ENCODE data around the gene ACTN1.

The ACTN1 gene

GRCh38 chr14:68960123-68960522 is 19.0 kb downstream of the ACTN1 start:
- CTCF ChIA-PET: interaction anchor here (1.2 kb wide), 1 partner anchor 49 kb away, joined by 3 read pairs; no protein-coding TSS in a partner anchor
- DNase-seq (ENCODE audit: extremely low spot score): no peak
- TF ChIP-seq HDGF (IDR thresholded peaks at IDR 0.05; ENCODE audit: borderline replicate concordance) (no peak), SUZ12 (IDR thresholded peaks at IDR 0.05) (no peak), CTBP1 (IDR thresholded peaks at IDR 0.05; ENCODE audit: borderline replicate concordance) (no peak), L3MBTL2 (conservative IDR thresholded peaks at IDR 0.05) (no peak)
- POLR2A ChIA-PET: no interaction called here

GRCh38 chr14:68959035-68959434 is 20.1 kb downstream of the ACTN1 start:
- POLR2A ChIA-PET: no interaction called here
- CTCF ChIA-PET: interaction anchor here (0.7 kb wide), 1 partner anchor 33 kb away, joined by 4 read pairs; no protein-coding TSS in a partner anchor
- TF ChIP-seq SUZ12 (IDR thresholded peaks at IDR 0.05): no peak
- TF ChIP-seq PKNOX1 (IDR thresholded peaks at IDR 0.05): no peak
- no peak for TF ChIP-seq HDGF (IDR thresholded peaks at IDR 0.05; ENCODE audit: borderline replicate concordance)
- TF ChIP-seq BHLHE40 (IDR thresholded peaks at IDR 0.05; ENCODE audit: borderline replicate concordance): no peak
- no peak for TF ChIP-seq FOXA1 (IDR thresholded peaks at IDR 0.05)
- TF ChIP-seq SP1 (IDR thresholded peaks at IDR 0.05): no peak
- TF ChIP-seq FOXK2 (IDR thresholded peaks at IDR 0.05): no peak
- TF ChIP-seq L3MBTL2 (conservative IDR thresholded peaks at IDR 0.05): no peak
- no peak for TF ChIP-seq CTBP1 (IDR thresholded peaks at IDR 0.05; ENCODE audit: borderline replicate concordance)
- no peak for TF ChIP-seq LEF1 (IDR thresholded peaks at IDR 0.05; ENCODE audit: borderline replicate concordance)
- no peak for TF ChIP-seq TARDBP (IDR thresholded peaks at IDR 0.05)
- no peak for TF ChIP-seq FOXM1 (IDR thresholded peaks at IDR 0.05; ENCODE audit: borderline replicate concordance)
- DNase-seq (ENCODE audit: extremely low spot score): no peak

- no peak for DNase-seq (ENCODE audit: extremely low spot score)
- CTCF ChIA-PET: no interaction called here
- no peak for TF ChIP-seq SP1 (IDR thresholded peaks at IDR 0.05)
- no peak for TF ChIP-seq FOXM1 (IDR thresholded peaks at IDR 0.05; ENCODE audit: borderline replicate concordance)
- TF ChIP-seq FOXA1 (IDR thresholded peaks at IDR 0.05): no peak
- no peak for TF ChIP-seq BHLHE40 (IDR thresholded peaks at IDR 0.05; ENCODE audit: borderline replicate concordance)
- no peak for TF ChIP-seq ARNT (IDR thresholded peaks at IDR 0.05)
- TF ChIP-seq SUZ12 (IDR thresholded peaks at IDR 0.05): no peak
- no peak for TF ChIP-seq PKNOX1 (IDR thresholded peaks at IDR 0.05)
- no peak for TF ChIP-seq CTBP1 (IDR thresholded peaks at IDR 0.05; ENCODE audit: borderline replicate concordance)
- TF ChIP-seq HDGF (IDR thresholded peaks at IDR 0.05; ENCODE audit: borderline replicate concordance): no peak
- TF ChIP-seq ELF4 (IDR thresholded peaks at IDR 0.05): no peak
- TF ChIP-seq L3MBTL2 (conservative IDR thresholded peaks at IDR 0.05): no peak
- no peak for TF ChIP-seq LEF1 (IDR thresholded peaks at IDR 0.05; ENCODE audit: borderline replicate concordance)
- TF ChIP-seq NFRKB (IDR thresholded peaks at IDR 0.05): no peak
- POLR2A ChIA-PET: no interaction called here
Measured at GRCh38 chr14:68958553-68958952, 20.5 kb downstream of the ACTN1 start.

- ChIA-PET CTCF (interaction anchor here (1.2 kb wide), 1 partner anchor 46 kb away, joined by 3 read pairs; no protein-coding TSS in a partner anchor), POLR2A (no interaction called here)
- no peak for DNase-seq (ENCODE audit: extremely low spot score)
- no peak for TF ChIP-seq NFRKB (IDR thresholded peaks at IDR 0.05)
Measured at GRCh38 chr14:68957775-68958174, 21.3 kb downstream of the ACTN1 start.

- TF ChIP-seq ELF4 (IDR thresholded peaks at IDR 0.05): no peak
- TF ChIP-seq FOXA1 (IDR thresholded peaks at IDR 0.05): no peak
- no peak for TF ChIP-seq TARDBP (IDR thresholded peaks at IDR 0.05)
- TF ChIP-seq BHLHE40 (IDR thresholded peaks at IDR 0.05; ENCODE audit: borderline replicate concordance): no peak
- no peak for TF ChIP-seq SP1 (IDR thresholded peaks at IDR 0.05)
- TF ChIP-seq ZNF384 (IDR thresholded peaks at IDR 0.05): no peak
- no peak for TF ChIP-seq SUZ12 (IDR thresholded peaks at IDR 0.05)
- TF ChIP-seq NFRKB (IDR thresholded peaks at IDR 0.05): no peak
- no peak for TF ChIP-seq HDGF (IDR thresholded peaks at IDR 0.05; ENCODE audit: borderline replicate concordance)
- TF ChIP-seq FOXK2 (IDR thresholded peaks at IDR 0.05): no peak
- ChIA-PET CTCF (interaction anchor here (0.6 to 1.2 kb wide), 2 partner anchors 45 to 255 kb away, joined by 3 read pairs; no protein-coding TSS in a partner anchor), POLR2A (interaction anchor here (1.1 to 1.3 kb wide), 2 partner anchors 21 to 23 kb away, joined by 3 to 4 read pairs; partner anchors contain the start of gene ACTN1)
- no peak for DNase-seq (ENCODE audit: extremely low spot score)
Measured at GRCh38 chr14:68956724-68957123, 22.4 kb downstream of the ACTN1 start.

GRCh38 chr14:68955851-68956179 is 23.3 kb downstream of the ACTN1 start:
- DNase-seq (ENCODE audit: extremely low spot score): no peak
- POLR2A ChIA-PET: interaction anchor here (1.1 to 1.3 kb wide), 2 partner anchors 22 to 24 kb away, joined by 3 to 4 read pairs; partner anchors contain the start of gene ACTN1
- CTCF ChIA-PET: no interaction called here
- TF ChIP-seq L3MBTL2 (conservative IDR thresholded peaks at IDR 0.05) (0 out of 2 replicates have a peak, but pooled peaks have one; percentile 38), ARNT (IDR thresholded peaks at IDR 0.05) (no peak)

GRCh38 chr14:68955164-68955850 is 23.8 kb downstream of the ACTN1 start:
- CTCF ChIA-PET: interaction anchor here (1.2 kb wide), 1 partner anchor 152 kb away, joined by 3 read pairs; no protein-coding TSS in a partner anchor
- POLR2A ChIA-PET: no interaction called here
- DNase-seq (ENCODE audit: extremely low spot score): no peak
- TF ChIP-seq ARNT (IDR thresholded peaks at IDR 0.05): no peak
- TF ChIP-seq PKNOX1 (IDR thresholded peaks at IDR 0.05): no peak
- TF ChIP-seq HDGF (IDR thresholded peaks at IDR 0.05; ENCODE audit: borderline replicate concordance): no peak
- TF ChIP-seq FOXM1 (IDR thresholded peaks at IDR 0.05; ENCODE audit: borderline replicate concordance): no peak
- no peak; the same call in 1 of the 2 replicates for TF ChIP-seq L3MBTL2 (conservative IDR thresholded peaks at IDR 0.05)
- no peak for TF ChIP-seq FOXK2 (IDR thresholded peaks at IDR 0.05)
- TF ChIP-seq SUZ12 (IDR thresholded peaks at IDR 0.05): no peak
- no peak for TF ChIP-seq SP1 (IDR thresholded peaks at IDR 0.05)
